OCI-LY3 (cell line): ENCODE results near the gene IFT27.

ENCODE experiments used
- H2AFZ ChIP-seq: fragments of 200-600, 300-600 bp; shearing (Covaris generic); 2 replicates; pipeline ENCODE4 v1.6.0; 2014; ENCODE audit warnings: antibody characterized with exemption, low read depth, low read length
- H3K27ac ChIP-seq: fragments of 200-600, 300-600 bp; sonication (generic); 2 replicates; pipeline ENCODE4 v1.5.1; 2014; ENCODE audit warnings: mild to moderate bottlenecking, low read length, moderate library complexity, mixed read lengths
- H3K27me3 ChIP-seq: fragments of 200-600, 300-600 bp; sonication (generic); 2 replicates; pipeline ENCODE4 v1.6.1; 2014; ENCODE audit warnings: low read depth, low read length, mixed read lengths
- H3K36me3 ChIP-seq: fragments of 200-600, 300-600 bp; sonication (generic); replicated peaks from 2 replicates; pipeline ENCODE3; 2014; ENCODE audit warnings: low read depth, low read length, mixed read lengths
- H3K4me1 ChIP-seq: fragments of 300-600, 200-600 bp; sonication (generic); 2 replicates; pipeline ENCODE4 v1.6.1; 2014; ENCODE audit warnings: low read length, mixed read lengths
- H3K4me2 ChIP-seq: fragments of 200-600, 300-600 bp; sonication (generic); 2 replicates; pipeline ENCODE4 v1.6.1; 2014; ENCODE audit warnings: low read length, mixed read lengths
- H3K4me3 ChIP-seq: fragments of 300-600, 200-600 bp; sonication (generic); 2 replicates; pipeline ENCODE4 v1.5.1; 2014; ENCODE audit warnings: antibody characterized with exemption, mild to moderate bottlenecking, low read length, moderate library complexity
- H3K79me2 ChIP-seq: fragments of 300-600, 200-600 bp; shearing (Covaris generic); 2 replicates; pipeline ENCODE4 v1.6.1; 2014; ENCODE audit warnings: mild to moderate bottlenecking, low read length, mixed read lengths
- H3K9ac ChIP-seq: fragments of 300-600, 200-600 bp; shearing (Covaris generic); 2 replicates; pipeline ENCODE4 v1.6.0; 2014; ENCODE audit warnings: mild to moderate bottlenecking, low read length, moderate library complexity
- H3K9me3 ChIP-seq: fragments of 200-600, 300-600 bp; shearing (Covaris generic); 2 replicates; pipeline ENCODE4 v1.6.1; 2014; ENCODE audit warnings: low read length, mixed read lengths; ENCODE audit not compliant: insufficient read depth
- H4K20me1 ChIP-seq: fragments of 200-600, 300-600 bp; sonication (generic); 2 replicates; pipeline ENCODE4 v1.6.1; 2016; ENCODE audit warnings: low read length, mixed read lengths; ENCODE audit not compliant: insufficient read depth
- CTCF ChIP-seq: fragments of 200-600, 300-600 bp; sonication (generic); IDR thresholded peaks from 2 replicates; pipeline ENCODE4 v1.5.1; 2014; ENCODE audit warnings: antibody characterized with exemption, low read length, low read depth
- EZH2phosphoT487 ChIP-seq: fragments of 200-600 bp; shearing (Covaris generic); IDR thresholded peaks from 2 replicates; pipeline ENCODE4 v1.6.1; 2018; ENCODE audit warnings: antibody characterized with exemption, mixed run types, low read depth

Gene IFT27

GRCh38 chr22:36816339-36816635, 40.4 kb upstream of the IFT27 start:
- Histone ChIP-seq H4K20me1 (no peaks in the 10 kb centered on the region), H3K9ac (no peak overlapping the region), H3K27ac (no peak overlapping the region), H3K9me3 (no peaks in the 10 kb centered on the region), H3K4me1 (peaks cover 7% of the 10 kb centered on the region; the same call in 1 of the 2 replicates), H3K79me2 (no peaks in the 10 kb centered on the region), H3K36me3 (no peaks in the 10 kb centered on the region), H2AFZ (no peak overlapping the region), H3K4me3 (no peak overlapping the region), H3K27me3 (peaks cover 35% of the 10 kb centered on the region), H3K4me2 (no peak overlapping the region)
- TF ChIP-seq CTCF (no peak), EZH2phosphoT487 (no peak)

GRCh38 chr22:36815558-36816338, 39.8 kb upstream of the IFT27 start:
- H4K20me1 ChIP-seq = no peaks in the 10 kb centered on the region
- no peak overlapping the region for H2AFZ ChIP-seq
- H3K4me2 ChIP-seq = no peak overlapping the region
- no peaks in the 10 kb centered on the region for H3K36me3 ChIP-seq
- no peak overlapping the region for H3K27ac ChIP-seq
- no peaks in the 10 kb centered on the region for H3K79me2 ChIP-seq
- peaks cover 7% of the 10 kb centered on the region; the same call in 1 of the 2 replicates for H3K4me1 ChIP-seq
- no peak overlapping the region for H3K4me3 ChIP-seq
- H3K9ac ChIP-seq = no peak overlapping the region
- no peaks in the 10 kb centered on the region for H3K9me3 ChIP-seq
- TF ChIP-seq EZH2phosphoT487 (no peak), CTCF (no peak)
- H3K27me3 ChIP-seq = peaks cover 35% of the 10 kb centered on the region

- no peaks in the 10 kb centered on the region for H3K79me2 ChIP-seq
- H3K4me1 ChIP-seq = peaks cover 7% of the 10 kb centered on the region; the same call in 1 of the 2 replicates
- no peak for TF ChIP-seq EZH2phosphoT487
- no peak for TF ChIP-seq CTCF
- no peak overlapping the region for H3K27ac ChIP-seq
- H4K20me1 ChIP-seq = no peaks in the 10 kb centered on the region
- no peak overlapping the region for H2AFZ ChIP-seq
- no peak overlapping the region for H3K9ac ChIP-seq
- H3K9me3 ChIP-seq = no peaks in the 10 kb centered on the region
- no peaks in the 10 kb centered on the region for H3K36me3 ChIP-seq
- H3K27me3 ChIP-seq = peaks cover 30% of the 10 kb centered on the region
- no peak overlapping the region for H3K4me2 ChIP-seq
- H3K4me3 ChIP-seq = no peak overlapping the region
Measured at GRCh38 chr22:36814801-36815200, 38.9 kb upstream of the IFT27 start.

- Histone ChIP-seq H3K27me3 (peaks cover 17% of the 10 kb centered on the region), H3K4me1 (peaks cover 7% of the 10 kb centered on the region; the same call in 1 of the 2 replicates), H3K4me2 (no peak overlapping the region), H3K36me3 (no peaks in the 10 kb centered on the region), H3K9me3 (no peaks in the 10 kb centered on the region), H4K20me1 (no peaks in the 10 kb centered on the region), H3K79me2 (no peaks in the 10 kb centered on the region), H2AFZ (no peak overlapping the region), H3K9ac (no peak overlapping the region), H3K27ac (no peak overlapping the region), H3K4me3 (no peak overlapping the region)
- TF ChIP-seq CTCF (no peak), EZH2phosphoT487 (no peak)
Measured at GRCh38 chr22:36811094-36811800, 35.3 kb upstream of the IFT27 start.
